ENCODE measurements around the gene MPV17.

The MPV17 gene

GRCh38 chr2:27263287-27264252, 59.3 kb downstream of the MPV17 start:
- Histone ChIP-seq H3K4me2 (ENCODE audit: low read length) (peak overlapping the region; percentile 89), H3K4me3 (ENCODE audit: low read length) (peak overlapping the region; percentile 78), H3K4me1 (ENCODE audit: control insufficient read depth, low read length) (peaks cover 33% of the 10 kb centered on the region), H4K20me1 (ENCODE audit: control insufficient read depth, insufficient read depth, low read depth, low read length) (no peaks in the 10 kb centered on the region), H3K9me2 (replicated peaks; ENCODE audit: control insufficient read depth, low read length) (no peaks in the 10 kb centered on the region), H3K27ac (ENCODE audit: low read depth, low read length) (no peak overlapping the region), H3F3A (ENCODE audit: control insufficient read depth, insufficient read depth) (no peaks in the 10 kb centered on the region), H3K36me3 (ENCODE audit: control insufficient read depth, low read length) (no peaks in the 10 kb centered on the region), H3K79me2 (ENCODE audit: control insufficient read depth, low read length) (no peaks in the 10 kb centered on the region), H3K9me3 (ENCODE audit: control insufficient read depth, insufficient read depth, low read length) (no peaks in the 10 kb centered on the region), H3K27me3 (ENCODE audit: control insufficient read depth, low read length) (peaks cover 73% of the 10 kb centered on the region)
- TF ChIP-seq EZH2phosphoT487 (IDR thresholded peaks at IDR 0.05; ENCODE audit: borderline replicate concordance, low read length) (peak; percentile 99), CTCF (IDR thresholded peaks at IDR 0.05; ENCODE audit: low read depth, low read length, poor library complexity, severe bottlenecking) (no peak)

- TF ChIP-seq EZH2phosphoT487 (IDR thresholded peaks at IDR 0.05; ENCODE audit: borderline replicate concordance, low read length), result peak; percentile 93; the same call in 1 of the 2 replicates
- TF ChIP-seq CTCF (IDR thresholded peaks at IDR 0.05; ENCODE audit: low read depth, low read length, poor library complexity, severe bottlenecking), result no peak
- H4K20me1 ChIP-seq (ENCODE audit: control insufficient read depth, insufficient read depth, low read depth, low read length), result no peaks in the 10 kb centered on the region
- peak within 1 kb of the TSS; percentile 89 for H3K4me2 ChIP-seq (ENCODE audit: low read length)
- H3K27me3 ChIP-seq (ENCODE audit: control insufficient read depth, low read length), result peaks cover 70% of the 10 kb centered on the region
- H3K9me3 ChIP-seq (ENCODE audit: control insufficient read depth, insufficient read depth, low read length), result no peaks in the 10 kb centered on the region
- H3F3A ChIP-seq (ENCODE audit: control insufficient read depth, insufficient read depth), result no peaks in the 10 kb centered on the region
- no peaks in the 10 kb centered on the region for H3K79me2 ChIP-seq (ENCODE audit: control insufficient read depth, low read length)
- no peaks in the 10 kb centered on the region for H3K36me3 ChIP-seq (ENCODE audit: control insufficient read depth, low read length)
- peak within 1 kb of the TSS; percentile 78 for H3K4me3 ChIP-seq (ENCODE audit: low read length)
- H3K9me2 ChIP-seq (replicated peaks; ENCODE audit: control insufficient read depth, low read length), result no peaks in the 10 kb centered on the region
- H3K27ac ChIP-seq (ENCODE audit: low read depth, low read length), result no peak within 1 kb of the TSS
- peaks cover 33% of the 10 kb centered on the region for H3K4me1 ChIP-seq (ENCODE audit: control insufficient read depth, low read length)
Observed at GRCh38 chr2:27262379-27263286, 60.3 kb downstream of the MPV17 start, which contains the start of gene SLC30A3. TSS of gene SLC30A3 (minus strand) at chr2:27263047. CDS start at chr2:27262906, 141 bp downstream.

- peak overlapping the region; percentile 78 for H3K4me3 ChIP-seq (ENCODE audit: low read length)
Observed at GRCh38 chr2:27261926-27262298, 61.0 kb downstream of the MPV17 start.

More at GRCh38 chr2:27261926-27262298, 61.0 kb downstream of the MPV17 start:
- peaks cover 33% of the 10 kb centered on the region for H3K4me1 ChIP-seq (ENCODE audit: control insufficient read depth, low read length)
- no peaks in the 10 kb centered on the region for H3K9me2 ChIP-seq (replicated peaks; ENCODE audit: control insufficient read depth, low read length)
- peak overlapping the region; percentile 89 for H3K4me2 ChIP-seq (ENCODE audit: low read length)
- H3K27ac ChIP-seq (ENCODE audit: low read depth, low read length), result no peak overlapping the region
- no peaks in the 10 kb centered on the region for H3K36me3 ChIP-seq (ENCODE audit: control insufficient read depth, low read length)
- no peaks in the 10 kb centered on the region for H3K9me3 ChIP-seq (ENCODE audit: control insufficient read depth, insufficient read depth, low read length)
- H4K20me1 ChIP-seq (ENCODE audit: control insufficient read depth, insufficient read depth, low read depth, low read length), result no peaks in the 10 kb centered on the region
- peaks cover 70% of the 10 kb centered on the region for H3K27me3 ChIP-seq (ENCODE audit: control insufficient read depth, low read length)
- no peaks in the 10 kb centered on the region for H3F3A ChIP-seq (ENCODE audit: control insufficient read depth, insufficient read depth)
- TF ChIP-seq EZH2phosphoT487 (IDR thresholded peaks at IDR 0.05; ENCODE audit: borderline replicate concordance, low read length) (no peak), CTCF (IDR thresholded peaks at IDR 0.05; ENCODE audit: low read depth, low read length, poor library complexity, severe bottlenecking) (no peak)
- H3K79me2 ChIP-seq (ENCODE audit: control insufficient read depth, low read length), result no peaks in the 10 kb centered on the region
